NCI-H345 treated with DMSO at 0.1 percent for 48 hours (cell line): Measurements from ENCODE around the gene RAB44.

ENCODE experiments used
- DNase-seq: peaks from one replicate; lab custom pipeline; 2025; ENCODE audit not compliant: unreplicated experiment; lab: John Stamatoyannopoulos, UW

RAB44 gene

DNA sequence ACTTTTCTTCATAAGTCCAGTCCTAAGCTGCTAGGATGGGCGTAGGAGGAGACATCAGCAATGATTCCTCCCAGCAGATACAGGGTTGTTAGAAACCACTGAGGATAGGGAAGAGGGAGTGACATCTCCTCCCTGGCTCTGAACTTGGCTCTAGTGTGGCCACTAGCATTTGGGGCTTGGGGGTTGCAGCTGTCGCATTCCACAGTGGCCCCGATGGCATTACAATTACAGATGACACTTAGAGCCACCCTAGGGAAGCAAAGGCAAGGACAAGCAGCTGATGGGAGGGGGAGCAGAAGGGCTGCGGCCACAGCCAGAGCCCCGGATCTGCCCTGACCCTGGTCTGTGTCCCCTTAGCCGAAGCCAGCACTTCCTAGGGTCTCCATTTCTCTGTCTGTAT, 28.6 kb upstream of the RAB44 start:
- DNase-seq, result no peak

DNA sequence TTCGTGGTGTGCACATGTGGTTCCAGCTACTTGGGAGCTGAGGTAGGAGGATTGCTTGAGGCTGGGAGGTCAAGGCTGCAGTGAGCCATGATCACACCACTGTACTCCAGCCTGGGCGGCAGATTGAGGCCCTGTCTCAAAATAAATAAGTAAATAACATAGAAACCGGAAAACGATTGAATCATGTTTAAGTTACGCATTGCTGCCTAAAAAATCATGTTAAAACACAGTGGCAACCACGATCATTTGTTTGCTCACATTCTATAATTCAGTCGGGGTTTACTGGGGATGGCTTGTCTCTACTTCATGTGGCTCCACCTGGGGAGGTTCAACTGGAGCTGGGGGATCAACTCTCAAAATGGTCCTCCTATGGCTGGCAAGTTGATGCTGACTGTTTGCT, 27.4 kb upstream of the RAB44 start:
- no peak for DNase-seq

DNA sequence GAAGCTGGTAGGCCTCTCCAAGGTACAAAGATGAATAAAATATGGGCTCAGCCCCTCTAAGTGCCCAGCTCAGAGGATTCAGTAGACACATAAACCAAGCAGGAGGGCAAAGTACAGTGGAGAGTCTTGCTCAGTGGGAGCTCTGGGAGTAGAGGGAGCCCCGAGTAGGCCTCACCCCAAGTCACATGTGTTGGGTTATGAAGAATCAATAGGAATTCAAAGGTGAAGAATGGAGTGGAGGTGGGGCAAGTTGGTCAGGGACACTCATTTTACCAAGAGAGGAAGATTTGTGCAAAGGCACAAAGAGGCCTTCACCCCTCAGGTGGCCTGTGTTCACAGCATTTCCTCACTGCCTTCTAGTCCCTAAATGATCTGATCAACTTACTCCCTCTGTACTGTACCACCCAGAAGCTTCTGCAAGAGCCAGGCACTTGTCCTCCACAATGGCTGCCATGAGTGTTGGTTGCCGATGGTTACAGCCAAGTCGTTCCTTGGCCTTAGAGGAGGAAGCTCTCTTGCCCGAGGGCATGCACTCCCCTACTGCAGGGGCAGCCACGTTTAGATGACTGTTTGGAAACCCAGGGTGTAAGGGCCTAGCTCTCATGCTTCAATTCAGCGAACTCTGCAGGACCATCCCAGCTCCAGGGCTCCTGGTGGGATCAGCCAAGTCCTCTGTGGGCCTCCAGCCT, 25.8 kb upstream of the RAB44 start:
- no peak for DNase-seq

DNA sequence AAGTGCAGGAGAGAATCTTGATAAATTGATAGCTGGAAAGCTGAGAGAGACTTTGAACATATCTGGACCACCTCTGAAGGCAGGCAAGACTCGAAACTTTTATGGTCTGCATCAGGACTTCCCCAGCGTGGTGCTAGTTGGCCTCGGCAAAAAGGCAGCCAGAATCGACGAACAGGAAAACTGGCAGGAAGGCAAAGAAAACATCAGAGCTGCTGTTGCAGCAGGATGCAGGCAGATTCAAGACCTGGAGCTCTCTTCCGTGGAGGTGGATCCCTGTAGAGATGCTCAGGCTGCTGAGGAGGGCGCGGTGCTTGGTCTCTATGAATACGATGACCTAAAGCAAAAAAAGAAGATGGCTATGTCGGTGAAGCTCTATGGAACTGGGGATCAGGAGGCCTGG, 23.7 kb upstream of the RAB44 start:
- DNase-seq, result no peak

DNA sequence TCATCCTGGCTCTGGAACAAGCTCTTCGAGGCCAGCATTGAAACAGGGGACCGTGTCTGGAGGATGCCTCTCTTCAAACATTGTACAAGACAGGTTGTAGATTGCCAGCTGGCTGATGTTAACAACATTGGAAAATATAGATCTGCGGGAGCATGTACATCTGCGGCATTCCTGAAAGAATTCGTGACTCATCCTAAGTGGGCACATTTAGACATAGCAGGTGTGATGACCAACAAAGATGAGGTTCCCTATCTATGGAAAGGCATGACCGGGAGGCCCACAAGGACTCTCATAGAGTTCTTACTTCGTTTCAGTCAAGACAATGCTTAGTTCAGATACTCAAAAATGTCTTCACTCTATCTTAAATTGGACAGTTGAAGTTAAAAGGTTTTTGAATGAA, 22.7 kb upstream of the RAB44 start:
- no peak for DNase-seq

DNA sequence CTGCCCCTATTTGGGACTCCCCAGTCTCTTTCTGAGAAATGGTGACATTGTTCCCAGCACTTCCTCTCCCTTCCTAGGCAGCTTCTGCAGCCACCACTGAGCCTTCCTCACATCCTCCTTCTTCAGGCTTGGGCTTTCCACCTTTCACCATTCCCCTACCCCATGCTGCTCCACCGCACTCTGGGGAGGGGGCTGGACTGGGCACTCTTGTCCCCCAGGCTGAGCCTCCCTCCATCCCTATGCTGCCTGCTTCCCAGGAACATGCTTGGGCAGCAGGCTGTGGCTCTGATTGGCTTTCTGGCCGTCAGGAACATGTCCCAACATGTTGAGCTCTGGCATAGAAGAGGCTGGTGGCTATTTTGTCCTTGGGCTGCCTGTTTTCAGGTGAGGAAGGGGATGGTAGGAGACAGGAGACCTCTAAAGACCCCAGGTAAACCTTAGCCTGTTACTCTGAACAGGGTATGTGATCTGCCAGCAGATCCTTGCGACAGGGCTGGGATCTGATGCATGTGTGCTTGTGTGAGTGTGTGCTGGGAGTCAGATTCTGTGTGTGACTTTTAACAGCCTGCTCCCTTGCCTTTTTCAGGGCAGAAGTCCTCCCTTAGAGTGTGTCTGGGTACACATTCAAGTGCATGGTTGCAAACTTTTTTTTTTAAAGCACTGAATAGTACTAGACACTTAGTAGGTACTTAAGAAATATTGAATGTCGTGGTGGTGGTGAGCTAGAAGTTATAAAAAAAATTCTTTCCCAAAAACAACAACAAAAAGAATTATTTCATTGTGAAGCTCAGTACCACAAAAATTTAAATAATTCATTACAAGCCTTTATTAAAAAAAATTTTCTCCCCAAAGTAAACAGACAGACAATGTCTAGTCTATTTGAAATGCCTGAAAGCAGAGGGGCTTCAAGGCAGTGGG, 21.2 kb upstream of the RAB44 start:
- peak; percentile 20 for DNase-seq

DNA sequence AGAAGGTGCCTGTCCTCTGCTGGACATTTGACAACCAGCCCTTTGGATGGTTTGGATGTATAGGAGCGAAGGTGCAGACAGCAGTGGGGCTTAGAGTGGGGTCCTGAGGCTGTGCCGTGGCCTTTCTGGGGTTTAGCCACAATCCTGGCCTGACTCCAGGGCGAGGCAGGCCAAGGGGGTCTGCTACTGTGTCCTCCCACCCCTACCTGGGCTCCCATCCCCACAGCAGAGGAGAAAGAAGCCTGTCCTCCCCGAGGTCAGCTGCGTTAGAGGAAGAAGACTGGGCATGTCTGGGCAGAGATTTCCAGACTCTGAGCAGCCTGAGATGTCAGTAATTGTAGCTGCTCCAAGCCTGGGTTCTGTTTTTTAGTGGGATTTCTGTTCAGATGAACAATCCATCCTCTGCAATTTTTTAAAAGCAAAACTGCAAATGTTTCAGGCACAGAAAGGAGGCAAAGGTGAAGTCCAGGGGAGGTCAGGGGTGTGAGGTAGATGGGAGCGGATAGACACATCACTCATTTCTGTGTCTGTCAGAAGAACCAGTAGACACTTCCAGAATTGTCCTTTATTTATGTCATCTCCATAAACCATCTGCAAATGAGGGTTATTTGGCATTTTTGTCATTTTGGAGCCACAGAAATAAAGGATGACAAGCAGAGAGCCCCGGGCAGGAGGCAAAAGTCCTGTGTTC, 20.4 kb upstream of the RAB44 start:
- peak; percentile 20 for DNase-seq

DNA sequence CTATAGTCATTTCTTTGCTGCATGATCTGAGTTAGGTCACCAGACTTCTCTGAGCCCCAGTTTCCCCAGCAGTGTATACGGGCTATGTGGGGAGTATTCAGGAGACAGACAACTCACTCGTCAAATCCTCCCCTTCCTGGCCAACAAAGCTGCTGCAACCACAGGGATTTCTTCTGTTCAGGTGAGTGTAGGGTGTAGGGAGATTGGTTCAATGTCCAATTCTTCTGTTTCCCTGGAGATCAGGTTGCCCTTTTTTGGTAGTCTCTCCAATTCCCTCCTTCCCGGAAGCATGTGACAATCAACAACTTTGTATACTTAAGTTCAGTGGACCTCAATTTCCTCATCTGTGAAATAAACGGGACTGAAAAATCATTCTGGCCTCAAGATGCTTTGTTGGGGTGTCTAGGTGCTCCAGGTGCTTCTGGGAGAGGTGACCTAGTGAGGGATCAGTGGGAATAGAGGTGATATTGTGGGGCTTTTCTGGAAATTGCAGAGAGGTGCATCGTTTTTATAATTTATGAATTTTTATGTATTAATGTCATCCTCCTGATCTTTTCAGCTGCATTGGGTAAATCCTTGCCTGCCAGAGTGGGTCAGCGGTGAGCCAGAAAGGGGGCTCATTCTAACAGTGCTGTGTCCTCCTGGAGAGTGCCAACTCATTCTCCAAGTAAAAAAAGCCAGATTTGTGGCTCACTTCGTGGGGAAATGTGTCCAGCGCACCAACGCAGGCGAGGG, 19.7 kb upstream of the RAB44 start:
- peak; percentile 35 for DNase-seq

DNA sequence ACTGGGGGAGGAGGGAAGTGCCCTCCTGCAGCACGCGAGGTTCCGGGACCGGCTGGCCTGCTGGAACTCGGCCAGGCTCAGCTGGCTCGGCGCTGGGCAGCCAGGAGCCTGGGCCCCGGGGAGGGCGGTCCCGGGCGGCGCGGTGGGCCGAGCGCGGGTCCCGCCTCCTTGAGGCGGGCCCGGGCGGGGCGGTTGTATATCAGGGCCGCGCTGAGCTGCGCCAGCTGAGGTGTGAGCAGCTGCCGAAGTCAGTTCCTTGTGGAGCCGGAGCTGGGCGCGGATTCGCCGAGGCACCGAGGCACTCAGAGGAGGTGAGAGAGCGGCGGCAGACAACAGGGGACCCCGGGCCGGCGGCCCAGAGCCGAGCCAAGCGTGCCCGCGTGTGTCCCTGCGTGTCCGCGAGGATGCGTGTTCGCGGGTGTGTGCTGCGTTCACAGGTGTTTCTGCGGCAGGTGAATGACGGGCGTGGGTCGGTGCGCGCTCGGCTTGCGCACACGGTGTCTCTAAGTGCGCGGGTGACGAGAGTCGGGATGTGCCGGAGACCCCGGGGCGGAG, 19.1 kb upstream of the RAB44 start, which contains the start of gene CDKN1A:
CDKN1A (plus strand) TSS at position 227 of the 555 bp plus-strand sequence. CDS start 5,388 bp downstream, outside the sequence.
- peak; percentile 82 for DNase-seq

DNA sequence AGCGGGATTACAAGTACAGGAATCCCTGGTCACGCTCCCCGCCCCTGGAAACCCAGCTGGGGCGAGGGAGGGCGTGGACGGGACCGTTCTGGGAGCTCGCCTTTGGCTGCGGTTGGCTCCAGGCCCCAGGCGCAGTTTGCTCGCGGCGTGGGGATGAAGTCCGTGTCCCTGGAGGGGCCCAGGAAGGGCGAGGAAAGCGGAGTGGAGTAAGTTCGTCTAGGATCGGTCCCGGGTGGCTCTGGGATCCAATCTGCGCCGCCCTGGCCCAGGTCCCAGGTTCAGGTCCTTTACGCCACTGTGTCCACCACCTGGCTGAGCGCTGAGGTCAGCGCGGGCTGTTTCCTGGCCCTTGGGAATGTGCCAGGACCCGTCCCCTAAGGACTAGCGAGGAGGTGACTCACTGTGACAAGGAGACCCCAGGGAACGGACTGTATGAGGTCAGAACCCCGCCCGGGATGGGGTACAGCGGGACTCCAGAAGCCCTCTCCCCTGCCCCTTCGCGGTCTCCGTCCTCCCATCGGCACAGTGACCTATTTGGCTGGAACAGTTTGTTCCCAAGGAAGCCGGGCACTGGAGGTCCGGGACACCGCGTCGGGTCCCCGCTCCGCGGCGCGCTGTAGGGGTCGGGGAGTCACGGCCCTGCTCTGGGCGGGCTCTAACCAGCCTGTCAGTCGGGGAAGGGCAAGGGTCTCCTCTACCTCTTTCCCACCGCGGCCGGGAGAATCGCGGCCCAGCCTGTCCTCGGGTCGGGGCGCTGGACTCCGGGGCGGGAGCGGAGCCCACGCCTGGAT, 18.4 kb upstream of the RAB44 start:
- DNase-seq, result no peak

DNA sequence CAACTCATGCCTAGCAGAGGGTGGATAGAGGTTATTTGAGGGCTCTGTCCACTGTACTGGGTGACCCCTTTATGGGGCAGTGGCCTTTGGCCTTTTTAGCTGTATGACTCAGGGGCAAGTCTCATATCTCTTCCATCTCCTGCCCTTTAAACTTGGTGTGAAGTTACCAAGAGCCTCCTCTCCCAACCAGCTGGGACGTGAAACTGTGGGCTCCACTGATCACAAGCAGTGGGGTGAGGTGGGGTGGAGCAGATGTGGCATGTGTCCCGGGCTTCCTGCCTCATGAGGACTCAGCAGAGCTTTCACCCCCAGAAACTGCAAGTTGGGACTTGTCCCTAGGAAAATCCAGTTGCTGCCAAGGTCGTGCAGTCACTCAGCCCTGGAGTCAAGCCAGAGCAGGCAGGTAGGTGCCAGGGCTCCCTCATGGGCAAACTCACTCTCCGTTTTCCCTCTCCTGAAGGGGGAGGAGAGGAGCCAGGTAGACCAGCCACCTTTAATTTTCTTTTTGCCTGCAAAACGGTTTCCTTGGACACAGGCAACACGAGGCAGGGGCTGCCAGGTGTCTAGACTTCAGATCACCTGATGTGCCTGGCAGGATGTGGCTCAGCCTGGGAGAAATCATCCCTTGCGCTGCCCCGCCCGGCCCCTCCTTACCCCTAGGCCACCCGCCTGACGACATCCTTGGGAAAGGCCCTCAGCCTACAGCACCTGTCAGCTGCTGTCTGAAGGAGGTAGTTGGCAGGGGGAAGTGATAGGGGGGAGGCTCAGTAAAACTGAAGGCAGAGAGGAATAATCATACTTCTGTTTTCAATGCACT, 15.1 kb upstream of the RAB44 start:
- peak; percentile 87 for DNase-seq

DNA sequence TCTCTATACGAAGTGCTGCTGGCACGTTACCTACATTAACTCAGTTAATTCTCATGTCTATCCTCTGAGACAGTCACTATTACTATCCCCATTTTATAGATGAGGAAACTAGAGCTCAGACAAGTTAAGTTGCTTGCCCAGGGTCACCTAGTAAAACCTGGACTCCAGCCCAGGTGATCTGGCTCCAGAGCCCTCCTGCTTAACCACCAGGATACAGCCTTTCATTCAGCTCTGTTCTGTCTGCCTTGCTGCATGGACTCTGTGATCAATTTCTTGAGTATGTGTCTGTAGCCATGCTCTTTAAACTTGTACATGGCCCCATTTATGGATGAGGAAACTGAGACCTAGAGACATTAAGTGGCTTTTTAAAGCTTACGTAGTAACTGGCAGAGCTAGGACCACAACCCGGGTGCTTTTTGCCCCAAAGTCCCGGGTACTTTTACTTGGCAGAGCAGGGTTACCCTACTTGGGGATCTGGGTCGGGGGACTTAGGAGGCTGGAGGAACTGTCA, 14.4 kb upstream of the RAB44 start:
- no peak for DNase-seq

DNA sequence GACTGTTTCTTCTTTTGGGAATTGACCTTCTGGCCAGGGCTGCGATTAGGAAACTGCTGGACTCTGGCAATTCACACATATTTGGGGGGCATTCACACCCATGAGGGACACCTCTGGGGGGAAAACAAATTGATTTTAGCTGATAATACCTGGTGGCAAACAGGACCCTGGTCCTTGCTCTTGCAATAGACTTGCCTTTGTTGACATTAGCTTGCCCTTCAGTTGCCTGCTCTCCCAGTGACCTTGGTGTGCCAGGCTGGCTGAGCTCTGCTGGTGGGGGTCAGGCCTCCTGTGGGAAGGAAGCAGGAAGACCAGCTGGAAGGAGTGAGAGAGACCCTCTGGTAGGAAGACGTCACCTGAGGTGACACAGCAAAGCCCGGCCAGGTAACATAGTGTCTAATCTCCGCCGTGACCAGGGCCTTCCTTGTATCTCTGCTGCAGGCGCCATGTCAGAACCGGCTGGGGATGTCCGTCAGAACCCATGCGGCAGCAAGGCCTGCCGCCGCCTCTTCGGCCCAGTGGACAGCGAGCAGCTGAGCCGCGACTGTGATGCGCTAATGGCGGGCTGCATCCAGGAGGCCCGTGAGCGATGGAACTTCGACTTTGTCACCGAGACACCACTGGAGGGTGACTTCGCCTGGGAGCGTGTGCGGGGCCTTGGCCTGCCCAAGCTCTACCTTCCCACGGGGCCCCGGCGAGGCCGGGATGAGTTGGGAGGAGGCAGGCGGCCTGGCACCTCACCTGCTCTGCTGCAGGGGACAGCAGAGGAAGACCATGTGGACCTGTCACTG, 13.8 kb upstream of the RAB44 start:
- no peak for DNase-seq

DNA sequence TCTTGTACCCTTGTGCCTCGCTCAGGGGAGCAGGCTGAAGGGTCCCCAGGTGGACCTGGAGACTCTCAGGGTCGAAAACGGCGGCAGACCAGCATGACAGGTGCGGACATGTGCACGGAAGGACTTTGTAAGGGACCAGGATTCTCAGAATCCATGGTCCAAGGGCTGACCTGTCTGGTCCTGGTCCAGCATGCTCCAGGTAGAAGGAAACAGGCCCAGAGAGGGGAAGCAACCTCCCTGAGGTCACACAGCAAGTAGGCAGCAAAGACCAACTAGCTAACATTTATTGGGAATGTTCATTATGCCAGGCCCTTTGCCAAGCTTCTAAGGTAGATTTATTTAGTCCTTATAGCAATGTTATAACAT, 13.2 kb upstream of the RAB44 start:
- DNase-seq, result no peak

DNA sequence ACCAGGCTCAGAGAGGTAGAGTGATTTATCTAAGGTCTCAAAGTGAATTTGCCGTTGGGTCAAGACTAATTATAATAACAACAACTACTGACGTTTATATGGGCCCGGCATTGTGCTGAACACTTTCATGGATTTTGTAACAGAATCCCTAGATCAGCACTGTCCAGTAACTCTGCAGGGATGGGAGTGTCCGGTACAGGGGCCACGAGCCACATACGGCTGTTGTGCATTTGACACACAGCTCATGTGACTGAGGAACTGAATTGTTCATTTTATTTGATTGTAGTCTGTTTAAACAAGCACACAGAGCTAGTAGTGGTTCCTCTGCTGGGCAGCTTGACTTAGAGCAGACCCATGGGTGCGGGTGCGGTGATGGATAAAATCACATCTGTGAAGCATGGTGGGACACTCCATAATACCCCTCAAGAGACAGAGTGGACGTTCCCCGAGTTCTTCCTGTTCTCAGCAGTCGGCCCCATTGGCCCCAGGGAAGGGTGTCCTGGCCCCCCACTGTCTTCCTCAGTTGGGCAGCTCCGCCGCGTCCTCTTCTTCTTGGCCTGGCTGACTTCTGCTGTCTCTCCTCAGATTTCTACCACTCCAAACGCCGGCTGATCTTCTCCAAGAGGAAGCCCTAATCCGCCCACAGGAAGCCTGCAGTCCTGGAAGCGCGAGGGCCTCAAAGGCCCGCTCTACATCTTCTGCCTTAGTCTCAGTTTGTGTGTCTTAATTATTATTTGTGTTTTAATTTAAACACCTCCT, 12.3 kb upstream of the RAB44 start:
- DNase-seq, result no peak

DNA sequence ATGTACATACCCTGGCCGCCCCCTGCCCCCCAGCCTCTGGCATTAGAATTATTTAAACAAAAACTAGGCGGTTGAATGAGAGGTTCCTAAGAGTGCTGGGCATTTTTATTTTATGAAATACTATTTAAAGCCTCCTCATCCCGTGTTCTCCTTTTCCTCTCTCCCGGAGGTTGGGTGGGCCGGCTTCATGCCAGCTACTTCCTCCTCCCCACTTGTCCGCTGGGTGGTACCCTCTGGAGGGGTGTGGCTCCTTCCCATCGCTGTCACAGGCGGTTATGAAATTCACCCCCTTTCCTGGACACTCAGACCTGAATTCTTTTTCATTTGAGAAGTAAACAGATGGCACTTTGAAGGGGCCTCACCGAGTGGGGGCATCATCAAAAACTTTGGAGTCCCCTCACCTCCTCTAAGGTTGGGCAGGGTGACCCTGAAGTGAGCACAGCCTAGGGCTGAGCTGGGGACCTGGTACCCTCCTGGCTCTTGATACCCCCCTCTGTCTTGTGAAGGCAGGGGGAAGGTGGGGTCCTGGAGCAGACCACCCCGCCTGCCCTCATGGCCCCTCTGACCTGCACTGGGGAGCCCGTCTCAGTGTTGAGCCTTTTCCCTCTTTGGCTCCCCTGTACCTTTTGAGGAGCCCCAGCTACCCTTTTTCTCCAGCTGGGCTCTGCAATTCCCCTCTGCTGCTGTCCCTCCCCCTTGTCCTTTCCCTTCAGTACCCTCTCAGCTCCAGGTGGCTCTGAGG, 11.5 kb upstream of the RAB44 start:
- DNase-seq, result no peak
